MCF 10A (cell line): ENCODE data around the gene CDC42EP3. TPM values are rescaled to one million over a fixed set of nuclear protein-coding genes. Genes with fewer than 3 reads are reported as not detected.

Experiments
- BruUV-seq: library from RNA; stranded (reverse); fragments of 400-500 nt; replicated peaks from 2 replicates; lab custom pipeline; 2021; lab: Mats Ljungman, UMichigan
- CTCF ChIA-PET: fragments of 300-600 bp; sonication (Branson Sonifier 250); formaldehyde crosslinking; extraction: SDS; loops from one replicate; lab custom pipeline; 2021; ENCODE audit warnings: antibody characterized with exemption, inconsistent platforms; lab: Yijun Ruan, JAX
- POLR2A ChIA-PET: fragments of 300-600, 350-650 bp; sonication (Branson Sonifier 250); formaldehyde crosslinking; extraction: SDS; loops from one replicate; lab custom pipeline; 2020; ENCODE audit warnings: antibody characterized with exemption, inconsistent platforms; lab: Yijun Ruan, JAX
- DNase-seq: peaks from one replicate; pipeline ENCODE4 v3.0.0-alpha.2; 2018; ENCODE audit not compliant: unreplicated experiment
- H3K27ac Mint-ChIP-seq: one replicate; pipeline ENCODE4 v1.8.0; 2022; ENCODE audit warnings: mild to moderate bottlenecking, low read depth, mixed read lengths; ENCODE audit not compliant: unreplicated experiment
- H3K27me3 Mint-ChIP-seq: one replicate; pipeline ENCODE4 v1.8.0; 2022; ENCODE audit warnings: mixed read lengths; ENCODE audit not compliant: insufficient read depth, unreplicated experiment
- H3K36me3 Mint-ChIP-seq: one replicate; pipeline ENCODE4 v1.8.0; 2022; ENCODE audit warnings: mild to moderate bottlenecking, moderate library complexity, mixed read lengths; ENCODE audit not compliant: insufficient read depth, unreplicated experiment
- H3K4me1 Mint-ChIP-seq: one replicate; pipeline ENCODE4 v1.8.0; 2022; ENCODE audit warnings: mixed read lengths; ENCODE audit not compliant: insufficient read depth, unreplicated experiment
- H3K4me3 Mint-ChIP-seq: one replicate; pipeline ENCODE4 v1.8.0; 2022; ENCODE audit warnings: mild to moderate bottlenecking, moderate library complexity, mixed read lengths; ENCODE audit not compliant: unreplicated experiment
- H3K9me3 Mint-ChIP-seq: one replicate; pipeline ENCODE4 v1.8.0; 2022; ENCODE audit warnings: mixed read lengths; ENCODE audit not compliant: unreplicated experiment
- intact Hi-C: fragments of 100-400 bp; cut with micrococcal nuclease; formaldehyde crosslinking; loops from 2 replicates; pipeline ENCODE4 v1.14.1; 2022
- total RNA-seq: library from RNA; stranded (reverse); gene quantifications from 2 replicates; pipeline ENCODE4 v1.2.3, GENCODE V29; 2022
- TF ChIP-seq, protein P1 (sequence below): fragments of 200-600 bp; IDR thresholded peaks from one replicate; pipeline ENCODE4 v1.8.0; 2022; ENCODE audit warnings: antibody characterized with exemption, mild to moderate bottlenecking; ENCODE audit not compliant: unreplicated experiment

CDC42EP3 gene
- total RNA-seq, 1 experiment from 2014 or later: 61.3 TPM

DNA sequence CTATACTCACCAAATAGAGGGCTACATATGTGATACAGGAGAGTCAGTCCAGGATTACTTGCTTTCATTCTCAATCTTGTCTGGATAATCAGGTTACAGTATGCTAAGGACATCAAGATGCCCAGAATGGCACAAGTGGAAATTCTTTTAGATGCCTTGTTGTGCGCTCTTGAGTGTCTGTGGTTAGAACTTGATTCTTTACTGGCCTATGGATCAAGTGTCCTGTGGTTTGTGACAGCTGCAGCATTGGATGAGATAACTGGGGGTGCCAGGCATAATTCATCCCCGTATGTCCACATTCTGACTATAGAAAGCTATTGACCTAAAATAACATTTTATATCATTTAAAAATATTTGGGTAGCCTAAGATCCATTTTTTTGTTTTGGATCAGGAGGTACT, 40.1 kb downstream of the CDC42EP3 start:
- TF ChIP-seq, protein P1, sequence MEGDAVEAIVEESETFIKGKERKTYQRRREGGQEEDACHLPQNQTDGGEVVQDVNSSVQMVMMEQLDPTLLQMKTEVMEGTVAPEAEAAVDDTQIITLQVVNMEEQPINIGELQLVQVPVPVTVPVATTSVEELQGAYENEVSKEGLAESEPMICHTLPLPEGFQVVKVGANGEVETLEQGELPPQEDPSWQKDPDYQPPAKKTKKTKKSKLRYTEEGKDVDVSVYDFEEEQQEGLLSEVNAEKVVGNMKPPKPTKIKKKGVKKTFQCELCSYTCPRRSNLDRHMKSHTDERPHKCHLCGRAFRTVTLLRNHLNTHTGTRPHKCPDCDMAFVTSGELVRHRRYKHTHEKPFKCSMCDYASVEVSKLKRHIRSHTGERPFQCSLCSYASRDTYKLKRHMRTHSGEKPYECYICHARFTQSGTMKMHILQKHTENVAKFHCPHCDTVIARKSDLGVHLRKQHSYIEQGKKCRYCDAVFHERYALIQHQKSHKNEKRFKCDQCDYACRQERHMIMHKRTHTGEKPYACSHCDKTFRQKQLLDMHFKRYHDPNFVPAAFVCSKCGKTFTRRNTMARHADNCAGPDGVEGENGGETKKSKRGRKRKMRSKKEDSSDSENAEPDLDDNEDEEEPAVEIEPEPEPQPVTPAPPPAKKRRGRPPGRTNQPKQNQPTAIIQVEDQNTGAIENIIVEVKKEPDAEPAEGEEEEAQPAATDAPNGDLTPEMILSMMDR: no peak
- Mint-ChIP-seq H3K9me3 (no peaks in the 10 kb centered on the region), H3K4me1 (peaks cover 42% of the 10 kb centered on the region)

DNA sequence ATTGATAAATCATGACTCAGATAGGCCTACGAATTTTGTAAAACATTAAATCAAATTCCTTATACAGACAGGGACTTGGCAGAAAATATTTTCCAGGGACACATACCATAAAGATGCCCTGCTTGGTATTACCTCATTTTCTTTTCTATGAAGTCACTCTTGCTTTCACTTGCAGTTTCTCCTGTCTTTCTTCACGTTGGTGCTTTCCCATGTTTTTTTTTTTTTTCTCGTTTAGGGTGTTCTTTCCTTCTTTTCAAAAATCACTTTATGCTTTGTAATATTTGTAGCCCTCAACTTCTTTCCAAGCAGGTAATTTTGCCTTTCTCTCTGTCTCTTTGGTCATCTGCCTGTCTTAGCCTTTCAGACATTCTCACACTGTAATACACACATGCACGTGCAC, 40.7 kb downstream of the CDC42EP3 start:
- no TSS peak for BruUV-seq
- Mint-ChIP-seq H3K4me1 (peaks cover 37% of the 10 kb centered on the region), H3K27me3 (no peaks in the 10 kb centered on the region), H3K4me3 (no peak overlapping the region), H3K36me3 (no peaks in the 10 kb centered on the region), H3K27ac (no peak overlapping the region), H3K9me3 (no peaks in the 10 kb centered on the region)
- POLR2A ChIA-PET: no interaction called here
- TF ChIP-seq, protein P1: no peak
- CTCF ChIA-PET: no interaction called here
- no peak for DNase-seq
- intact Hi-C loops: no loop called here

More for the DNA sequence above, 40.1 kb downstream of the CDC42EP3 start:
- BruUV-seq: no TSS peak
- Mint-ChIP-seq H3K27me3 (no peaks in the 10 kb centered on the region), H3K4me3 (no peak overlapping the region), H3K27ac (no peak overlapping the region), H3K36me3 (no peaks in the 10 kb centered on the region)
- no peak for DNase-seq
- POLR2A ChIA-PET: no interaction called here
- intact Hi-C loops: no loop called here
- CTCF ChIA-PET: interaction anchor here (0.9 to 1.6 kb wide), 2 partner anchors 12 to 217 kb away, joined by 3 read pairs; no protein-coding TSS in a partner anchor

DNA sequence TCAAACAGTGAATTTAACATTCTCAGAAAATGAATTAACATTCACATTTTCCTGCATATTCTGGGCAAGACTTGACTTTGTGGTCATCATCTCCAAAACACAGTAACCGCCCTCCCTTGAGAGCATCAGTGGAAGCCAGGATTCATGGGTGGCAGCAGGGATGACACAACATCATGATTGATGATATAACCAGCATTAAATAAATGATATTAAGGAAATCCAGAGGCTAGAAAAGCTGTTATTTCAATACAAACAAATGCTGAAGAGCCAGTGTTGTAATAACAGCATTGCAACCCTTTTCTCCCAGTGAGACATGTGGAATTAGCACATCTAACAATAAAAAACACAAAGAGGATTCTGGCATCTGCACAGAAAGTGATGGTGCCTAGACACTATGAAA, 41.1 kb downstream of the CDC42EP3 start:
- Mint-ChIP-seq H3K4me3 (no peak overlapping the region), H3K27me3 (no peaks in the 10 kb centered on the region), H3K36me3 (no peaks in the 10 kb centered on the region), H3K9me3 (no peaks in the 10 kb centered on the region), H3K4me1 (peaks cover 37% of the 10 kb centered on the region), H3K27ac (no peak overlapping the region)
- intact Hi-C loops: no loop called here
- no peak for DNase-seq
- CTCF ChIA-PET: no interaction called here
- POLR2A ChIA-PET: no interaction called here
- BruUV-seq: no TSS peak
- TF ChIP-seq, protein P1: no peak

DNA sequence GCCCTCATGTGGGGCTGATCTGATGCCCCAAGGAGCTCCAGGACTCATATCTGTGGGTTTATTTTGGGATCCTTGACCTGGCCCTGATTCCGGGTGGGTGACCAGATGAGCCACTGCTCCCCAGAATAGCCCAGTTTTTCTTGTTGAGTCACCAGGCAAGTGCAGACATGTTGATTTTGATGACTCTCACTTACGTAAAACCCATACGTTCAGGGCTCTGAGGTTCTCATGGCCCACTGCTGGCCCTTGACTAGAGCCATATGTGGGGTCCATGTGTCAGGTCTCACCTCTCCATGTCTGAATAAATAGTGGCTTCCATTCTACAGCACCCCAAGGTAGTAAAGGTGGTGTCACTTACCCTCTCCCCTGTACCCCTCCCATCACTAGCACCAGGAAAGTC, 41.9 kb downstream of the CDC42EP3 start:
- TF ChIP-seq, protein P1: no peak
- no peaks in the 10 kb centered on the region for H3K36me3 Mint-ChIP-seq

More for the DNA sequence above, 41.9 kb downstream of the CDC42EP3 start:
- ChIA-PET POLR2A (interaction anchor here (2.1 kb wide), 1 partner anchor 25 kb away, joined by 6 read pairs; no protein-coding TSS in a partner anchor), CTCF (no interaction called here)
- no peaks in the 10 kb centered on the region for H3K9me3 Mint-ChIP-seq
- H3K4me1 Mint-ChIP-seq: peaks cover 37% of the 10 kb centered on the region
- H3K4me3 Mint-ChIP-seq: no peak overlapping the region
- H3K27ac Mint-ChIP-seq: peak overlapping the region; percentile 61
- BruUV-seq: no TSS peak
- intact Hi-C loops: no loop called here
- DNase-seq: peak; percentile 76
- no peaks in the 10 kb centered on the region for H3K27me3 Mint-ChIP-seq
